ENCODE results near the gene GPHN. TPM values are rescaled to one million over a fixed set of nuclear protein-coding genes. Genes with fewer than 3 reads are reported as not detected.

Gene GPHN
- total RNA-seq, 1 experiment from 2014 or later = 18.1 TPM

GRCh38 chr14:66923251-66923650 lies 415.3 kb downstream of the GPHN start:
- DNase-seq (ENCODE audit: low spot score) = no peak
- no peak overlapping the region for H3K27ac Mint-ChIP-seq
- no peak for TF ChIP-seq ZNF671 (CRISPR knock-in tag; IDR thresholded peaks at IDR 0.05)
- no peak for TF ChIP-seq RELA (CRISPR knock-in tag; IDR thresholded peaks at IDR 0.05; ENCODE audit: borderline replicate concordance)
- TF ChIP-seq, protein P1, sequence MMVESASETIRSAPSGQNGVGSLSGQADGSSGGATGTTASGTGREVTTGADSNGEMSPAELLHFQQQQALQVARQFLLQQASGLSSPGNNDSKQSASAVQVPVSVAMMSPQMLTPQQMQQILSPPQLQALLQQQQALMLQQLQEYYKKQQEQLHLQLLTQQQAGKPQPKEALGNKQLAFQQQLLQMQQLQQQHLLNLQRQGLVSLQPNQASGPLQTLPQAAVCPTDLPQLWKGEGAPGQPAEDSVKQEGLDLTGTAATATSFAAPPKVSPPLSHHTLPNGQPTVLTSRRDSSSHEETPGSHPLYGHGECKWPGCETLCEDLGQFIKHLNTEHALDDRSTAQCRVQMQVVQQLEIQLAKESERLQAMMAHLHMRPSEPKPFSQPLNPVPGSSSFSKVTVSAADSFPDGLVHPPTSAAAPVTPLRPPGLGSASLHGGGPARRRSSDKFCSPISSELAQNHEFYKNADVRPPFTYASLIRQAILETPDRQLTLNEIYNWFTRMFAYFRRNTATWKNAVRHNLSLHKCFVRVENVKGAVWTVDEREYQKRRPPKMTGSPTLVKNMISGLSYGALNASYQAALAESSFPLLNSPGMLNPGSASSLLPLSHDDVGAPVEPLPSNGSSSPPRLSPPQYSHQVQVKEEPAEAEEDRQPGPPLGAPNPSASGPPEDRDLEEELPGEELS (CRISPR knock-in tag; IDR thresholded peaks at IDR 0.05) = no peak
- TF ChIP-seq ZNF423 (CRISPR knock-in tag; IDR thresholded peaks at IDR 0.05) = no peak
- no peak for TF ChIP-seq ZNF138 (CRISPR knock-in tag; conservative IDR thresholded peaks at IDR 0.05)
- TF ChIP-seq, protein P2, sequence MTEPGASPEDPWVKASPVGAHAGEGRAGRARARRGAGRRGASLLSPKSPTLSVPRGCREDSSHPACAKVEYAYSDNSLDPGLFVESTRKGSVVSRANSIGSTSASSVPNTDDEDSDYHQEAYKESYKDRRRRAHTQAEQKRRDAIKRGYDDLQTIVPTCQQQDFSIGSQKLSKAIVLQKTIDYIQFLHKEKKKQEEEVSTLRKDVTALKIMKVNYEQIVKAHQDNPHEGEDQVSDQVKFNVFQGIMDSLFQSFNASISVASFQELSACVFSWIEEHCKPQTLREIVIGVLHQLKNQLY (CRISPR knock-in tag; IDR thresholded peaks at IDR 0.05) = no peak
- no peak for TF ChIP-seq NFATC4 (CRISPR knock-in tag; IDR thresholded peaks at IDR 0.05)
- TF ChIP-seq, protein P3, sequence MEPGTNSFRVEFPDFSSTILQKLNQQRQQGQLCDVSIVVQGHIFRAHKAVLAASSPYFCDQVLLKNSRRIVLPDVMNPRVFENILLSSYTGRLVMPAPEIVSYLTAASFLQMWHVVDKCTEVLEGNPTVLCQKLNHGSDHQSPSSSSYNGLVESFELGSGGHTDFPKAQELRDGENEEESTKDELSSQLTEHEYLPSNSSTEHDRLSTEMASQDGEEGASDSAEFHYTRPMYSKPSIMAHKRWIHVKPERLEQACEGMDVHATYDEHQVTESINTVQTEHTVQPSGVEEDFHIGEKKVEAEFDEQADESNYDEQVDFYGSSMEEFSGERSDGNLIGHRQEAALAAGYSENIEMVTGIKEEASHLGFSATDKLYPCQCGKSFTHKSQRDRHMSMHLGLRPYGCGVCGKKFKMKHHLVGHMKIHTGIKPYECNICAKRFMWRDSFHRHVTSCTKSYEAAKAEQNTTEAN (CRISPR knock-in tag; IDR thresholded peaks at IDR 0.05) = no peak
- no peak for TF ChIP-seq GRHL2 (CRISPR knock-in tag; IDR thresholded peaks at IDR 0.05; ENCODE audit: insufficient replicate concordance, severe bottlenecking)
- TF ChIP-seq, protein P4, sequence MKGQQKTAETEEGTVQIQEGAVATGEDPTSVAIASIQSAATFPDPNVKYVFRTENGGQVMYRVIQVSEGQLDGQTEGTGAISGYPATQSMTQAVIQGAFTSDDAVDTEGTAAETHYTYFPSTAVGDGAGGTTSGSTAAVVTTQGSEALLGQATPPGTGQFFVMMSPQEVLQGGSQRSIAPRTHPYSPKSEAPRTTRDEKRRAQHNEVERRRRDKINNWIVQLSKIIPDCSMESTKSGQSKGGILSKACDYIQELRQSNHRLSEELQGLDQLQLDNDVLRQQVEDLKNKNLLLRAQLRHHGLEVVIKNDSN (CRISPR knock-in tag; IDR thresholded peaks at IDR 0.05) = no peak
- TF ChIP-seq ZNF396 (CRISPR knock-in tag; IDR thresholded peaks at IDR 0.05; ENCODE audit: borderline replicate concordance) = no peak
- no peak for TF ChIP-seq USF2 (CRISPR knock-in tag; IDR thresholded peaks at IDR 0.05)
- TF ChIP-seq ATF6 (CRISPR knock-in tag; IDR thresholded peaks at IDR 0.05) = no peak
- TF ChIP-seq, protein P5, sequence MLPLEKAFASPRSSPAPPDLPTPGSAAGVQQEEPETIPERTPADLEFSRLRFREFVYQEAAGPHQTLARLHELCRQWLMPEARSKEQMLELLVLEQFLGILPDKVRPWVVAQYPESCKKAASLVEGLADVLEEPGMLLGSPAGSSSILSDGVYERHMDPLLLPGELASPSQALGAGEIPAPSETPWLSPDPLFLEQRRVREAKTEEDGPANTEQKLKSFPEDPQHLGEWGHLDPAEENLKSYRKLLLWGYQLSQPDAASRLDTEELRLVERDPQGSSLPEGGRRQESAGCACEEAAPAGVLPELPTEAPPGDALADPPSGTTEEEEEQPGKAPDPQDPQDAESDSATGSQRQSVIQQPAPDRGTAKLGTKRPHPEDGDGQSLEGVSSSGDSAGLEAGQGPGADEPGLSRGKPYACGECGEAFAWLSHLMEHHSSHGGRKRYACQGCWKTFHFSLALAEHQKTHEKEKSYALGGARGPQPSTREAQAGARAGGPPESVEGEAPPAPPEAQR (CRISPR knock-in tag; IDR thresholded peaks at IDR 0.05) = no peak
- CTCF ChIA-PET = no interaction called here
- H3K4me3 Mint-ChIP-seq = no peak overlapping the region
- ATAC-seq = no peak
- POLR2A ChIA-PET = no interaction called here
- peaks cover 11% of the 10 kb centered on the region for H3K36me3 Mint-ChIP-seq
- peaks cover 17% of the 10 kb centered on the region for H3K9me3 Mint-ChIP-seq
- H3K4me1 Mint-ChIP-seq = no peaks in the 10 kb centered on the region
- no peaks in the 10 kb centered on the region for H3K27me3 Mint-ChIP-seq (ENCODE audit: low read depth)

DNA sequence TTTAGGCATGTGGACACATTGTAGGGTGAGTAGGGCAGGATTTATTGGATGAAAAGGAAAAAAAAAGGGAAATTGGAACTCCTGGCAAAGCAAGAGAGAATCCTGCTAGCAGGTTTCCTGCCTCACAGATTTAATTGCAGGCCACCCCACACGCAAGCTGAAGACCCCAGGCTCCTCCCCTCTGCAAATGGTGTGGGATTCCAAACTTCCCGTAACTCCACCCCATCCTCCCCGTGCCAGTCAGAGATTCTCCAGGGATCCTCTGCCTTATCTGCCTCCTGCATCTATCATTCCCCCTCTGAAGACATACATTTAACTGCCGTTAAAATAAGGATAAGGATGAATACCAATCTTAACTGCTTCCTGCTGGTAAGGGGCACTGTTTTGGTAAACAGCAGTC lies 431.5 kb downstream of the GPHN start:
- H3K36me3 Mint-ChIP-seq = peaks cover 43% of the 10 kb centered on the region
- H3K27me3 Mint-ChIP-seq (ENCODE audit: low read depth) = peaks cover under 1% of the 10 kb centered on the region; the same call in 1 of the 2 replicates
- no peak overlapping the region for H3K27ac Mint-ChIP-seq
- ATAC-seq (peak; percentile 51), DNase-seq (ENCODE audit: low spot score) (no peak)
- peaks cover 4% of the 10 kb centered on the region for H3K4me1 Mint-ChIP-seq
- peaks cover 42% of the 10 kb centered on the region for H3K9me3 Mint-ChIP-seq
- POLR2A ChIA-PET = no interaction called here
- TF ChIP-seq, protein P6, sequence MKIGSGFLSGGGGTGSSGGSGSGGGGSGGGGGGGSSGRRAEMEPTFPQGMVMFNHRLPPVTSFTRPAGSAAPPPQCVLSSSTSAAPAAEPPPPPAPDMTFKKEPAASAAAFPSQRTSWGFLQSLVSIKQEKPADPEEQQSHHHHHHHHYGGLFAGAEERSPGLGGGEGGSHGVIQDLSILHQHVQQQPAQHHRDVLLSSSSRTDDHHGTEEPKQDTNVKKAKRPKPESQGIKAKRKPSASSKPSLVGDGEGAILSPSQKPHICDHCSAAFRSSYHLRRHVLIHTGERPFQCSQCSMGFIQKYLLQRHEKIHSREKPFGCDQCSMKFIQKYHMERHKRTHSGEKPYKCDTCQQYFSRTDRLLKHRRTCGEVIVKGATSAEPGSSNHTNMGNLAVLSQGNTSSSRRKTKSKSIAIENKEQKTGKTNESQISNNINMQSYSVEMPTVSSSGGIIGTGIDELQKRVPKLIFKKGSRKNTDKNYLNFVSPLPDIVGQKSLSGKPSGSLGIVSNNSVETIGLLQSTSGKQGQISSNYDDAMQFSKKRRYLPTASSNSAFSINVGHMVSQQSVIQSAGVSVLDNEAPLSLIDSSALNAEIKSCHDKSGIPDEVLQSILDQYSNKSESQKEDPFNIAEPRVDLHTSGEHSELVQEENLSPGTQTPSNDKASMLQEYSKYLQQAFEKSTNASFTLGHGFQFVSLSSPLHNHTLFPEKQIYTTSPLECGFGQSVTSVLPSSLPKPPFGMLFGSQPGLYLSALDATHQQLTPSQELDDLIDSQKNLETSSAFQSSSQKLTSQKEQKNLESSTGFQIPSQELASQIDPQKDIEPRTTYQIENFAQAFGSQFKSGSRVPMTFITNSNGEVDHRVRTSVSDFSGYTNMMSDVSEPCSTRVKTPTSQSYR (CRISPR knock-in tag; IDR thresholded peaks at IDR 0.05) = no peak
- no peak for TF ChIP-seq NFE2L1 (CRISPR knock-in tag; IDR thresholded peaks at IDR 0.05)
- TF ChIP-seq TEAD1 (CRISPR knock-in tag; IDR thresholded peaks at IDR 0.05) = no peak
- CTCF ChIA-PET = no interaction called here
- H3K4me3 Mint-ChIP-seq = no peak overlapping the region
